Activated CD4-positive, alpha-beta T cell treated with anti-CD3 and anti-CD28 coated beads, Interleukin-2, Interleukin-6, amounts not matched to agents 100 ng/mL and 50 ng/mL, durations not matched to agents 16 hours and 8 hours (primary cell): ENCODE measurements around the gene ZBTB46.
"Not testable (repeated sequence)": the region's sequence is repeated elsewhere in the genome, so short reads cannot be mapped to it uniquely, and the experiment has no call there.

Experiments
- DNase-seq: peaks from one replicate; pipeline ENCODE4 v3.0.0-alpha.2; 2020

ZBTB46 gene

GRCh38 chr20:63811491-63811875 lies 19.6 kb downstream of the ZBTB46 start:
- DNase-seq = no peak

- DNase-seq = no peak
Observed at GRCh38 chr20:63810730-63811490, 20.2 kb downstream of the ZBTB46 start.

GRCh38 chr20:63809856-63810255 lies 21.2 kb downstream of the ZBTB46 start:
- no peak for DNase-seq

- no peak for DNase-seq
Observed at GRCh38 chr20:63808964-63809674, 21.9 kb downstream of the ZBTB46 start.

- DNase-seq = no peak
Observed at GRCh38 chr20:63808145-63808724, 22.8 kb downstream of the ZBTB46 start.

- DNase-seq = no peak
Observed at GRCh38 chr20:63807654-63808053, 23.4 kb downstream of the ZBTB46 start.

- DNase-seq = no peak
Observed at GRCh38 chr20:63804308-63804636, 26.8 kb downstream of the ZBTB46 start.

- DNase-seq = no peak
Observed at GRCh38 chr20:63802469-63803240, 28.4 kb downstream of the ZBTB46 start.

- not testable (repeated sequence) for DNase-seq
Observed at GRCh38 chr20:63801174-63801573, 29.9 kb downstream of the ZBTB46 start.

GRCh38 chr20:63800411-63800810 lies 30.7 kb downstream of the ZBTB46 start:
- not testable (repeated sequence) for DNase-seq

GRCh38 chr20:63799127-63799526 lies 31.9 kb downstream of the ZBTB46 start:
- DNase-seq = not testable (repeated sequence)

GRCh38 chr20:63797175-63797574 lies 33.9 kb downstream of the ZBTB46 start:
- DNase-seq = not testable (repeated sequence)

- no peak for DNase-seq
Observed at GRCh38 chr20:63795178-63795830, 35.8 kb downstream of the ZBTB46 start.

- DNase-seq = no peak
Observed at GRCh38 chr20:63794614-63795013, 36.5 kb downstream of the ZBTB46 start.

GRCh38 chr20:63792866-63793265 lies 38.2 kb downstream of the ZBTB46 start:
- DNase-seq = no peak

- no peak for DNase-seq
Observed at GRCh38 chr20:63791497-63792156, 39.4 kb downstream of the ZBTB46 start.

- no peak for DNase-seq
Observed at GRCh38 chr20:63790572-63791168, 40.4 kb downstream of the ZBTB46 start.

GRCh38 chr20:63789836-63790571 lies 41.1 kb downstream of the ZBTB46 start:
- DNase-seq = no peak

GRCh38 chr20:63787749-63788148 lies 43.3 kb downstream of the ZBTB46 start:
- DNase-seq = no peak

- DNase-seq = no peak
Observed at GRCh38 chr20:63787302-63787701, 43.8 kb downstream of the ZBTB46 start.

GRCh38 chr20:63785691-63786131 lies 45.4 kb downstream of the ZBTB46 start:
- no peak for DNase-seq
